Breast epithelium (tissue), 4 donors: Measurements from ENCODE around the gene ENTPD2. TPM values are rescaled to one million over a fixed set of nuclear protein-coding genes. Genes with fewer than 3 reads are reported as not detected.

Source experiments
- DNase-seq, 2 donors: peaks; one replicate each; pipeline ENCODE4 v3.0.0-alpha.2; 2019; ENCODE audit warnings: low spot score in 2 of 2
- H3K27ac ChIP-seq, 2 donors: fragments of 200-600 bp; sonication (generic) in 1 of 2; one replicate each; pipeline ENCODE4 v1.5.1; 2016 to 2019; ENCODE audit warnings: mild to moderate bottlenecking in 1 of 2
- H3K27me3 ChIP-seq, 2 donors: fragments of 200-600 bp; sonication (generic) in 1 of 2; one replicate each; pipeline versions ENCODE4 v1.5.1 to v1.6.0; 2017 to 2019; ENCODE audit warnings: control low read depth in 1 of 2, mild to moderate bottlenecking in 1 of 2
- H3K36me3 ChIP-seq: fragments of 200-600 bp; one replicate; pipeline ENCODE4 v1.5.1; 2019
- H3K4me1 ChIP-seq, 2 donors: fragments of 200-600 bp; sonication (generic); one replicate each; pipeline ENCODE4 v1.5.1; 2016 to 2019; ENCODE audit warnings: control low read depth in 1 of 2
- H3K4me3 ChIP-seq, 3 donors: fragments of 200-600 bp; sonication (generic); 1 replicate in 2 of 3; 2 replicates in 1 of 3; pipeline ENCODE4 v1.5.1; 2016 to 2019; ENCODE audit warnings: mild to moderate bottlenecking in 3 of 3, moderate library complexity in 2 of 3
- H3K9me3 ChIP-seq, 2 donors: fragments of 200-600 bp; sonication (generic) in 1 of 2; one replicate each; pipeline ENCODE4 v1.5.1; 2016 to 2019; ENCODE audit warnings: control low read depth in 1 of 2
- CTCF ChIP-seq, 3 donors: fragments of 450-650 bp; IDR thresholded peaks; one replicate each; pipeline ENCODE4 v1.5.1; 2016 to 2017; ENCODE audit warnings: antibody characterized with exemption in 3 of 3, mild to moderate bottlenecking in 3 of 3, moderate library complexity in 3 of 3
- POLR2A ChIP-seq: fragments of 450-650 bp; IDR thresholded peaks from one replicate; pipeline ENCODE4 v1.6.1; 2016; ENCODE audit warnings: antibody characterized with exemption, mild to moderate bottlenecking, moderate library complexity
- POLR2AphosphoS5 ChIP-seq, 3 donors: sonication (generic); formaldehyde crosslinking; IDR thresholded peaks; one replicate each; pipeline ENCODE4 v1.6.1; 2017; ENCODE audit warnings: antibody characterized with exemption in 3 of 3
- intact Hi-C: fragments of 100-400 bp; cut with DNase I; formaldehyde crosslinking; loops from one replicate; pipeline ENCODE4 v1.15.1; 2023; ENCODE audit warnings: low total_unique reads
- total RNA-seq, 3 donors: library from RNA; depleted of rRNA; stranded (reverse); fragments of >200 nt; gene quantifications; one replicate each; pipeline ENCODE4 v1.1.0, GENCODE V29; 2016

ENTPD2 gene
- total RNA-seq, 3 donors from 2014 or later = 0.16 to 6.7 (median 3.6) TPM

- Histone ChIP-seq H3K4me3 (no peak overlapping the region), H3K4me1 (peaks cover 0 to 11% of the 10 kb centered on the region in 2 donors), H3K9me3 (no peaks in the 10 kb centered on the region), H3K27ac (no peak overlapping the region), H3K36me3 (no peaks in the 10 kb centered on the region), H3K27me3 (no peaks in the 10 kb centered on the region)
- no peak for TF ChIP-seq CTCF (IDR thresholded peaks at IDR 0.05)
- DNase-seq = no peak
- intact Hi-C loops = no loop called here
These were observed 32.3 kb downstream of the ENTPD2 start for GRCh38 chr9:137021568-137021978.

DNA sequence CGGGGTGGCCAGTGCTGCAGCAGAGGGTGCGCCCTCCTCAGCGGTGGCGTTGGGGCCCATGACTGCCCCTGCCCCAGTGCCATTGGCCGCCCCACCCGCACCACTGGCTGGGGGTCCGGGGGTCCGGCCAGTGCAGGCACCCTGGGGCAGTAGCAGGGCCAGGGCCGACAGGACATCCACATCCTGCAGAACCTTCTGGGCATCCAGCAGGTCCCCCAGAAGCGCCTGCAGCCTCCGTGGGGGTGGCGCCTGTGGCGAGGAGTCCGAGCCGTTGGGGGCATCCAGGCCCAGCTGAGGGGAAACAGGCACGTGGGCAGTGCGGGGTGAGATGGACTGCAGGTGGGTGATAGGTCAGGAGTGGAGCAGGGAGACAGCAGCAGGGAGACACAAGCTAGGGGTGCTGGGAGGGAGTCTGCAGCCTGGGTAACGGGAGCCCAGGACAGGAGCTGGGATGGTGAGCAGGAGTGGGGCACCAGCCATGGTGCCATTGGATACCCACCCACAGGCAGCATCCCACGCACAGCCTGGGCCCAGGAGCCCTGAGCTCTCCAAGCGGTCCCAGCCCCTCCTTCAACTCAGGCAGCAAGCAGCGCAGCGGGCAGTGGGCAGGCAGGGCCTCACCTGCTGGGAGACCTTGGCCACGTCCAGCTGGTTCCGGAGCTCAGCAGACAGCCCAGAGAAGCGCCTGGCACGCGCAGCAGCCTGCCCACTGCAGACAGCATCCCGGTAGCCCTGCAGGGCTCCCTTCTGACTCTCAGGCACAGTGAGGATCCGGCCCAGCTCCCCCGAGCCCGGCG is 32.9 kb downstream of the ENTPD2 start:
- Histone ChIP-seq H3K36me3 (no peaks in the 10 kb centered on the region), H3K4me1 (peaks cover 0 to 5% of the 10 kb centered on the region in 2 donors), H3K4me3 (no peak overlapping the region), H3K27ac (no peak overlapping the region), H3K9me3 (no peaks in the 10 kb centered on the region), H3K27me3 (no peaks in the 10 kb centered on the region)
- DNase-seq = no peak
- TF ChIP-seq POLR2A (no peak), CTCF (IDR thresholded peaks at IDR 0.05) (no peak), POLR2AphosphoS5 (IDR thresholded peaks at IDR 0.05) (no peak)
- intact Hi-C loops = no loop called here

DNA sequence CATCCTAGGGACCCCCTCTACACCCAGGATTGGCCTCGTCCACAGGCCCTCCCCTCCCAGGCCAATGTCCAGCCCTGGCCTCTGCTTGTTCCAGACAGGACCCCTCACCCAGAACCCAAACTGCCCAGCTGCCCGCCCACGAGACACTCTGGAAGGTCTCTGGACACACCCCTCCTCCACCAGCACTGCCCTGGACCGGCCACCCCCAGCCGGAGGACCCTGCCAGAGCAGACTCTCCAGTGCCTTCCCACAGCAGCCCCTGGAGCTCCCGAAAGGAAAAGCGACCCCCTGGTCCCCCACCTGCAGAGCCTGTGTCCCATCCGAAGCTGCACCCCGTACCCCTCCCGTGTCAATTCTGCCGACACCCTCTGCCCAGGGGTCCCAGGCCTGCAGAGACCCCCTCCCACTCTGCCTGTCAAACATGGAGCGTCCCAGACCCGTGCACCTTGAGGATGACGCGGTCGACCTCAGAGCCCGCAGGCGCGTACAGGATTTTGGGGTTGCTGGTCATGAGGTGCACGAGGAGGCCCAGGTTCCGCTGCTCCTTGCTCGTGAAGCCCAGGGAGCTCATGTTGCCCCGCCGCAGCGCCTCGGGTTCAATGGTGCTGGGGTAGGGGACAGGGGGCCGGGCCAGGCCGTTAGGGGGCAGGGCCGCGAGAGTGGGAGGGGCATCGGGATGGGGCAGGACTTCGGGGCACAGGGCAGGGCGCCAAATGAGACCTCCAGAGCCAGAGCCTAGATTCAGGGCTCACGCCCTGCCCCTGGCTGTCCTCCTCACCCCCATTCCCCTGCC is 33.8 kb downstream of the ENTPD2 start:
- H3K9me3 ChIP-seq = no peaks in the 10 kb centered on the region
- no peak overlapping the region for H3K27ac ChIP-seq
- H3K4me1 ChIP-seq = no peaks in the 10 kb centered on the region
- TF ChIP-seq CTCF (IDR thresholded peaks at IDR 0.05) (no peak), POLR2AphosphoS5 (IDR thresholded peaks at IDR 0.05) (no peak), POLR2A (no peak)
- DNase-seq = no peak
- no peaks in the 10 kb centered on the region for H3K36me3 ChIP-seq
- H3K4me3 ChIP-seq = no peak overlapping the region
- no peaks in the 10 kb centered on the region for H3K27me3 ChIP-seq
- intact Hi-C loops = no loop called here

DNA sequence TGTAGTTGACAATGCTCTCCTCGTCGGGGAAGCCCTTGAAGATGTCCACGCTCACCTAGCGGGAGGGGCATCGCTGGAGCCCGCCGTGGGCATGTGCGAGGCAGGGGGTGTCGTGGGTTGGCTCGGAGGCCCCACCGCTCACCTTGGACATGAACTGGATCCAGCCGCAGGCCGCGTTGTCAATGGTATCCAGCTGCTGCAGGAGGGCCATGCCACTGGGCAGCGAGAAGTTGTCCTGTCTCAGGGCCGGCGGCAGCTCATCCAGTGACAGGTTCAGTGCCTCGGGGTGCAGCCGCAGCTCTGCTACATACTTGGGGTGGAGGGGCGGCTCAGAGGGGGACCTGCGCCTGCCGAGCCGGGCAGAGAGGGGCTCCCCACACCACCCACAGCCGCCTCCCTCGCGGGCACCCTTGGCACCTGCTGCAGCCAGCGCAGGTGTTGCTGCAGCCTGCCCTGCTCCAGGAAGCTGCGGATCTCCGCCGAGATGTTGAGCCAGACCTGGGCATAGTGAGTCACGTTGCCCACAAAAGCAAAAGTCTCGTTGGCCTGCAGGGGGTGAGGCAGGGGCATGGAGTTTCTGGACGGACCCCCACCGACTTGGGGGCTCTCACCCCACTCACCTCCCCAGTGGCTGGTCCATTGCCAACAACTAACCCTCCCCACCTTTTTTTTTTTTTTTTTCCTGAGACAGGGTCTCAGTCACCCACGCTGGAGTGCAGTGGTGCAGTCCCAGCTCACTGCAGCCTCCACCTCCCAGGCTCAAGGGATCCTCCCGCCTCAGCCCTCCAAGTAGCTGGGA is 34.9 kb downstream of the ENTPD2 start:
- Histone ChIP-seq H3K4me1 (no peaks in the 10 kb centered on the region), H3K9me3 (no peaks in the 10 kb centered on the region), H3K27me3 (no peaks in the 10 kb centered on the region), H3K36me3 (no peaks in the 10 kb centered on the region), H3K27ac (no peak overlapping the region), H3K4me3 (no peak overlapping the region)
- intact Hi-C loops = no loop called here
- TF ChIP-seq POLR2A (no peak), CTCF (IDR thresholded peaks at IDR 0.05) (no peak), POLR2AphosphoS5 (IDR thresholded peaks at IDR 0.05) (no peak)
- no peak for DNase-seq
